Stimulated activated CD8-positive, alpha-beta memory T cell treated with anti-CD3 and anti-CD28 coated beads, Interleukin-12 subunit alpha, Interleukin-12 subunit beta, amount 100 ng/mL, for 4 hours (primary cell): ENCODE results near the gene LYZ.

Experiments used
- DNase-seq: peaks from one replicate; pipeline ENCODE4 v3.0.0-alpha.2; 2020; ENCODE audit warnings: low read depth

The LYZ gene

DNA sequence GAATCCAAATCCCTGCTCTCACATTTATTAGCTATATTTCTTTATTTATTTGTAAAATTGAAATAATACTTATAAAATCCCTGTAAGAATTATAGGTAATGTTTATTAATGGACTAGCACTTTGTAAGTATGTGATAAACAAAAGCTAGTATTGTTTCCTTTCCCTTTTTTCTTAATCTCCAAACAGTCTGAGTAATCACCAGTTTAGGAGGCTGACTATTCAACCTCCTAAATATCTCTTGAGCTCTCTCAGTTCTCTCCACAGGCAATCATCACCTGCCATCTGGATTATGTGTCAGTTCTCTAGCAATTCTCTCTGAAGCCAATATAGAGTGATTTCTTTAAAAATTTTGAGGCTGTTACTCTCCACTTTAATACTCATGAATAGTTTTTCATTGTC is 9.2 kb upstream of the LYZ start:
- no peak for DNase-seq

DNA sequence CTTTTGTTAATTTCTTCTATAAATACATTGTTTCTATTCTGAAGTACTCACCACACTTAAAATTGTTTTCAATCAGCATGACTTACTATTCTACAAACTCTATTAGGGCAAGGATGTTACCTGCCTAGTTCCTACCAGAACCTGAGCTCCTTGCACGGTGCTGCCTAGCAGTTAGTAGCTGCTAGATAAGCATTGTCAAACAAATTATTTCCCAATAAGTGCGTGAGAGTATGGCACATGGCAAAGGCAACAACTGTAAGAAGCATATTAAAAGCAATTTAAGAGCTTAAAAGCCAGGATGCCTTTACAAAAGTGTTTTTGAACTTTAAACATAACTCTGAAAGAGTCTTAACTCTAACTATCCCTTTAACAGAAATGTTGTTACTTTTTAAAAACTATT is 8.2 kb upstream of the LYZ start:
- no peak for DNase-seq

DNA sequence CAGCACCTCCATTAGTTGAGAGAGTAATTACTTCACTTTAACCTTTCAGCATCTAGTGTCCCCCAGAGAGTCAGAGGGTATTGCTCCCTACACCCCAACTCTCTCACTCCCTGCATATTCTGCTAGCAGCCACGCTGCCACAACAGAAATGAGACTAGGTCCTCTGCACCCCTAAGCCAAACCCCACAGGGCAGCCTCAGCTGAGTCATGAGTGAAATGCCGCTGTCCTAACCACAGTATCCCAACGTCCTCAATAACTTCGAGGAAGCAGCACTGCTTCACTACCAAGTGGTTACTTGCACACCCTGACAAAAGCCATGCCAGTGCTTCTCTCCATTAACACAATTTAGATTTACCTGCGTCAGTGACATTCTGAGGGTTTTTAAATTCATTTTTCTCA is 6.9 kb upstream of the LYZ start:
- DNase-seq, result no peak

DNA sequence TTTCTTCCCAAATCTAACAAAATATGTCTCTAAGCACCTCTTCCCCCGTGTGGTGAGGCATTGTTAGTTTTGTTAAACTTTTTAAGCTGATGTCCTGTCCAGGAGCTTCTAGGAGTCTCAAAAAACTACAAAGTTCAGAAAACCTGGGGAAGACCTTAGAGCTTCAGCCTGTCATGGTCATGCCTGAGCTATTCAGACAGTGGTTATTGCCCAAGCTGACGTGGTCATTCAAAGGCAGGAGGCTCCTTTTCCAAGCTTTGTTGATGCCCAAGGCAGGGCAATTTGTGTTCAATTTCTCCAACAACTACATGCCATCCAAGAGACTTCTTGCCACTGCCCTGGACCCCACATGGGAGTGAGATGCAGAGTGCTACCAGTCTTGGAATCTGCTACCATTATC is 5.8 kb upstream of the LYZ start:
- no peak for DNase-seq

DNA sequence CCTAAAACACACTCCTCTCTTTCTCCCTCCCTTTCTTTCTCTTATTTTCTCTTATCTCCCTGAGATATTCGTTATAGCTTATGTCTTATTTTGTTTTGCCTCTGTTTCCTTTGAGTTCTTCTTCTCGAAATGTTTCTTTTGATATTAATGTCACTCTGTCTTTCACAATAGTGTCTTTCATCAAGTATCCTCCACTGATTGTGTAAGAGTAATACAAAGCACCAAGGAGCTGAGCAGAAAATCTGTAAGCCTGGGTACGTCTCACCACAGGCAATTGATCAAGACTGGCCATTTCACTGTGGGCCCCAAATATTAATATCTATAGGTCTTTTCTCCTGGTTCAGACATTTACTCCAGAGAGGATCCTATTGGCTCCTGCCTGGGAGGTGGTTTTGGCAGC is 4.8 kb upstream of the LYZ start:
- DNase-seq, result no peak

DNA sequence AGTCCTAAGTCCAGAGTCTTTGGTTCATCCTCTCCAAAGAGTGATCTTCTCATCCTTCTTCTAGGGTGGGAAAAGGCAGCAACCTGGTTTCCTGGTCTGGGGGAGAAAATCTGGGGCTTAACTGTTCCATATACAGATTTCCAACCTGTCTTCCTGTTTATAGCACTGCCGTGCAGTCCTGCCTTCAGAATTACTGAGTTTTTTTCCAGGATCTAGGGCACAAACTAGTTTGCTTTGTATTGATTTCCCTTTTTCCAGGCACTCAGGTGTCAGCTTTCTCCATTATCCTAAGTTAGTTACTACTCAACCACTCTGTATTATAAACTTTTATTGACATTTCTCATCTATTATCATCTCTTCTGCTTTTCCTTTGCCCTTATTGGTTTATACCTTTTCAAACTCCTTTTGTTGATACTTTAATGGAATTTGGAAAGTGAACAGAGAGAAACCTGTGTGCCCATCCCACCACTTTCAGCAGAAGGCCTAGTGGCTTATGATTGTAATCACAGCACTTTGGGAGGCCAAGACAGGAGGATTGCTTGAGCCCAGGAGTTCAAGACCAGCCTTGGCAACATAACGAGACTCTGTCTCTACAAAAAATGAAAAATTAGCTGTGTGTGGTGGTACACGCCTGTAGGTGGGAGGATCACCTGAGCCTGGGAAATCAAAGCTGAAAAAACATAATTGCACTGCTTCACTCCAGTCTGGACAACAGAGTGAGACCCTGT is 4.1 kb upstream of the LYZ start:
- no peak for DNase-seq

DNA sequence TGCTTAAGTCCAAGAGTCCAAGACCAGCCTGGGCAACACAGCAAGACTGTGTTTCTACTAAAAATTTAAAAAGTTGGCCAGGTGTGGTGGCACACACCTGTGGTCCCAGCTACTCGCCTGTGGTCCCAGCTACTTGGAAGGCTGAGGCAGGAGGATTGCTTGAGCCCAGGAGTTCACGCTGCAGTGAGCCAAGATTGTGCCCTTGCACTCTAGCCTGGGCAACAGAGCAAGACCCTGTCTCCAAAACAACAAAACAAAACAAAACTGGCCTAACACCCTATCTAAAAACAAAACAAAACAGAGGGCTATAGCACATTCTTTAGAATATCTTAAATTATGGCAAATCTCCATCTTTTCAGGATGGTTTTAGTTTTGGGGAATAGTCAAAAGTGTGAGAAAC is 3.1 kb upstream of the LYZ start:
- no peak for DNase-seq

DNA sequence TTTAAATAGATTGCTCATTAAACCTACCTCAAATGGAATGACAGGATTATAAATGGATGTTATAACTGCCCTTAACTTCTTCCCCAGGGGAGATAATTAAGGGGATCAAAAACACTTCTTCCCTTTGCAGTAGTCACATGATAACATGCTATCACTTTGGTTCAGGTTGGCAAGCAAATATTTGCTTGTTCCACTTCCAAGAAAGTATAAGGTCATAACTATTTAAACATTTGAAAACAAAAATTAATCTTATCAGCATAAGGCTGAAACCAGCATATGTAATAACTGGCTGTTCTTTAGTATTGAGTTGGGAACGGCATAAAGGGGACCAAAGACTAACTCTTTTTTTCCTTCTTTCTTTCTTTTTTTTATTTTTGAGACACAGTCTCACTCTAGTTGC is 2.4 kb upstream of the LYZ start:
- DNase-seq, result no peak

DNA sequence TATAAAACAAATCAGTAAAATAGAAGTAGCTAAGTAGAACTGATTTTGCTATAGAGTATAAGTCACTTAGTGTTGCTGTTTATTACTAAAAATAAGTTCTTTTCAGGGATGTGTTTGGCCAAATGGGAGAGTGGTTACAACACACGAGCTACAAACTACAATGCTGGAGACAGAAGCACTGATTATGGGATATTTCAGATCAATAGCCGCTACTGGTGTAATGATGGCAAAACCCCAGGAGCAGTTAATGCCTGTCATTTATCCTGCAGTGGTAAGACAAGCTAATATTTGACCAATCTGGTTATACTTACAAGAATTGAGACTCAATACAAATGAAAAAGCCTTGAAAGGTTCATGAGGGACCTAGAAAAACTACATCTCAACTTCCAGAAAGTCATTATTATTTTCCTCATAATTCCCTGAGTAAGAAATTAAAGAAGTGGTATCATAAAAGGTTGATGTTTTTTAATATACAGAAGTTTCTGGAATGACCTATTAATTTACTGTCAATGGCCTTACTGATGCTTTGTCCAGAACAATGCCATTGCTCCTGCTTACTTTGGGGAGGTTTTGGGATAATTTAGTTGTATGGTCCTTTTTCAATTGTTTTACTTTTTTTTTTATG is 1.9 kb downstream of the LYZ start:
- no peak for DNase-seq

DNA sequence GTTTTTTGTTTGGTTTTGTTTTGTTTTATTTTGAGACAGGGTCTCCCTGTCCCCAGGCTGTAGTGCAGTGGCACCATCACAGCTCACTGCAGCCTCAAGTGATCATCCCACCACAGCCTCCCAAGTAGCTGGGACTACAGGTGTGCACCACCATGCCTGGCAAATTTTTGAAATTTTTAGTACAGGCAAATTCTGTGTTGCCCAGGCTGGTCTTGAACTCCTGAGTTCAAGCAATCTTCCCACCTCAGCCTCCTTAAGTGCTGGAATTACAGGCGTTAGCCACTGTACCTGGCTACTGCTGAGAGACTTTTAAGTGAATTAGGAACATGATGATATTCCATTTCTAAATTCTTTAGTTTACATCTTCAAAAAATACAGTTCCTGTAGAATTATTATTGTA is 2.6 kb downstream of the LYZ start:
- no peak for DNase-seq

DNA sequence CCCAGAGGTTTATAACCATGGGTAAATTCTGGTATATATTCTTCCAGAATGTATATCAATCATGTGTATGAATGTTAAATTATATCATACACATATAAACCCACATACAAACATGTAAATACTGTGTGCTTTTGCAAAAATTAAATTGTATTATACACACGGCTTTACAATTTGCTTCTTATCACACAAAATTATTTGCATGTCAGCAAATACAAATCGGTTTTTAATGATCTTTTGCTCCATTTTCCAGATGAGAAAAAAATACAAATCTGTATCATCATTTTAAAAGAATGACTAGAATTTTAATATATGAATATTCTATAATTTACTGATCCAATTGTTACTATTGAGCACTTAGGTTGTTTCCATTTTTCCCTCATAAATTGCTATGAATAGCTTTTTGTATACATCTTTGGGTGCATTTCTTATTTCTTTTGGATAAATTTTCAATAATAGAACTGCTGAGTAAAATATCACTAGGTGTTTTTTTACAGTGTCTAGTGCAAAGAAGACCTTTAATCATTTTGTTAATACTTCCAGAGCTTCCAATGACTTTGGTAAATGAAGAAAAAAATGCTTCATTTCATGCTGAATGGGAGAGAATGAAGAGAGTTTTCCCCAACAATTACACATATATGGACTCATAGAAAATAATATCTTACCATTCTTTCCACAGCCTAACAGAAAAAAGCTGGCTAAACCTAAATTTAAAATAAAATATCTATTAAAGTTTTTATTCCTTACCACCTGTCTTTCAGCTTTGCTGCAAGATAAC is 3.5 kb downstream of the LYZ start:
- no peak for DNase-seq

DNA sequence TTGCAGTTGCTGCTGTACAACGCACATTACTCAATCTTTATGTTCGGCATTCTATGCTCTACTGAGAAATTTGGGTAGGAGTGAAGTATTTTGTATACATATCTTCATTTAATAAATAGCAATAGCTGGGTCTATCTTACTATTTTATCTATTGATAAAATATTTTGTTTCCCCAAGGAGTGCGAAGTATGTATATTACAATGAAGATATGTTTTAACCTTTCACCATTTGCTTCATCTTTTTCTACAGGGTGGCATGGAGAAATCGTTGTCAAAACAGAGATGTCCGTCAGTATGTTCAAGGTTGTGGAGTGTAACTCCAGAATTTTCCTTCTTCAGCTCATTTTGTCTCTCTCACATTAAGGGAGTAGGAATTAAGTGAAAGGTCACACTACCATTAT is 4.7 kb downstream of the LYZ start:
- DNase-seq, result no peak

DNA sequence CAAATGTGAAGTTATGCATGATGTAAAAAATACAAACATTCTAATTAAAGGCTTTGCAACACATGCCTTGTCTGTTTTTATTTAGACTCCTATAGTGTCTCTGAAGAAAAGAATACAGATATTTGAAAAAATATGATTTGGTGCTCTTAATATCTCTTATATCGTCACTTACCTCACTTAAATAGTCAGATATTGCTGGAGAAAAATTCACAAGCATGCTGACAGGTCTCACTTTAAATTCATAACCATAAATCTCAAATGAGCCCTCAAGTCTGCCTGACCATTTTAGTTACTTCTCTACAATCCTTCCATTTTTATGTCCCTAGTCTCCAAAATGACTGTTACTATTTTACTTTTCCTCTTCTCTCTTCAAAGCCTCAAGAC is 6.0 kb downstream of the LYZ start:
- no peak for DNase-seq

DNA sequence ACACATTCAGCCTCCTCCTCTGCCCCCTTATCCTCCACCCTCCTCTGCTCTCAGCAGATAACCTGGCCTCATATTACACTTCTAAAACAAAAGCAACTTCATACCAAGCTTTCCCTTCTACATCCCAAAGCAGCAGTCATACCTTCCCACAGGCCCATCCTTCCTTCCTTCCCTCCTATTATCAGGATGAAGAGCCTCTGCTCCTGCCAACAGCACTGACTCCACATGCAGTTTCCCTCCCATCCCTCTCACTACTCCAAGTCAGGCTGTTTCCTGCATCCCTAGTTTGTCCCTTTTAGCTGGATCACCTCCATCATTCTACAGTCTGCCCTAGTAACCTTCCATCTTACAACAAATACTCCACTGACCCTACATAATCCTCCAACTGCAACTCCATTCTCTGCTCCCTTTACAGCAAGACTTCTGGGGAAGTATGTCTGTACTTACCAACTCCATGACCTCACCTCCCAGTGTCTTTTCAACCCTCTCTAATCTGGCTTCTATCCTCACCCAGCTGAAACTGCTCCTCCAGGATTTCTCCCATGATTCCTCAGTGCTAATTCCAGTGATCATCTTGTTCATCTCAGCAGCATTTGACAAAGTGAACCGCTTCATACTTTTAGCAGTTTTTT is 6.5 kb downstream of the LYZ start:
- no peak for DNase-seq

DNA sequence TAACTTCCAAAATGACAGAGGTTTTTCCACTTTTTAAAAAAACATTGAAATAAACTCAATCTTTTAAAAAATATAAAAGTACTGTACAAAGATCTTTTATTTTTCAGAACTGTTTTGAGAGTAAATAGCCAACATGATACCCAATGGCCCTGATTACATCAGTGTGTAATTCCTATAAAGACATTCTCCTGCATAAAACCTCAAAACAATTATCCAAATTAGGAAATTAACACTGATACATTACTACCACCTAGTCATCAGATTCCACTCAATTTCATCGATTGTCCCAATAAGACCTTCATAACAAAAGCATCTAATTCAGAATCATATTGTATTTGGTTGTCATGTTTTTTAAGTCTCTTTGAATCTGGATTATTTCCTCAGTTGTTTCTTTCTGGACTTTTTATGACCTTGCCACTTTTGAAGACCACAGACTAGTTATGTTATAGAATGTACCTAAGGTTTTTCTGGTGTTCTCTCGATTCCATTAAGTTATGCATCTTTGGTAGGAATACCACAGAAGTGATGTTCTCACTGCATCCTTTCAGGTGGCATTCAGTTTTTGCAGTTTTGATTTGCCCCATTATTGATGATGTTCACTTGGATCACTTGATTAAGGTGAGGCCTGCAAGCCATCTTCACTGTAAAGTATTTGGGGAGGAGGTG is 7.3 kb downstream of the LYZ start:
- DNase-seq, result no peak

DNA sequence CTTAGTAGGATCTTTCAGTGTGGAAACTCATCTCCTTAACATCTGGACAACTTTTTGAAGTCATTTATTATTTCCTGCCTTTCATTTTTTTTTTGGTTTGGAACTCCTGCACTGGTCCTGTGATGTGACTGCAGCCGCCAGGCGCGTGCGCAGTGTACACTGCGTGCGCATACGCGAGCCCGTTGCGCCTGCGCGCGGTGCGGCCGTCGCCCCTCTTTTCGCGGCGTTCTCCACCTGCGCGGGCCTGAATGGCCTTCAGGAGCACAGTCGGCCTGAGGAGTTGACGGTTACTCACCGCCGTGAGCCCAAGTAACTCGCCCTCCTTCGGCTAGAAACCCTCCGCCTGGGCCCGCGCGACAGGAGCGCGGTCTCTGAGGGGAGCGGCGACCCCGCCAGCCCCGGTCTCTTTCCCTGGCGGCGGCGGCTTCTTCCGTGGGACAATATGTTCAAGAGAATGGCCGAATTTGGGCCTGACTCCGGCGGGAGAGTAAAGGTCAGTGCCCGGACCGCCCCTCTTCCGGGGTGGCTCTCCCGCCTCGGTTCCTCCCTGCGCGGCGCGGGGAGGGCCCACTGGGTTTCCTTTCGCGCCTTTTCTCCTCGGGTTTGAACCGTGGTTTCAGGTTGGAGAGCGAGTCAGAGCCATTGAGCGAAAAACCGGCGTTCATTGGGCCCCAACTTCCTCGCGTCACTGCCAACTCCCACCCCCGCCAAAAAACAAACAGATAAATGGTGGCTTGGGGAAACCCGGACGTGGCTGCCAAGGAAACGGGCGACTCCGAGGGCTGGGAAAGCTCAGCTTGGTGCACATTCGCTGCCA is 11.6 kb downstream of the LYZ start, which contains the start of gene YEATS4:
YEATS4 (plus strand) TSS at position 213 of the 817 bp plus-strand sequence; CDS start at position 443, 230 bp downstream.
- peak; percentile 75 for DNase-seq

DNA sequence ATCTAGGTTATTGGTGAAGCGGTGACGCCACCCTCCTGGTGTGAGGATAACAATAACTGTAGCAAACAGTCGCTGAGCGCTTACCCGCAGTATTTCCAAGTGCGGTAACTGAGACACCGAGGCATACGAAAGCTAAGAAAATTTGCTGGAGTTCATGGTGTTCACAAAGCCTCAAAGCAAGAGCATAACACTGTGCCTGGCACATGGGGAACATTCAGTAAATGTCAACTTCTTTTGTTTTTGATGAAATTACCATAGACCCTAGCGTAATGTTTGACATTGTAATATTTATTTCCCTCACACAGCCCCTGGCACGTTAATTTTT is 12.1 kb downstream of the LYZ start:
- DNase-seq, result no peak

DNA sequence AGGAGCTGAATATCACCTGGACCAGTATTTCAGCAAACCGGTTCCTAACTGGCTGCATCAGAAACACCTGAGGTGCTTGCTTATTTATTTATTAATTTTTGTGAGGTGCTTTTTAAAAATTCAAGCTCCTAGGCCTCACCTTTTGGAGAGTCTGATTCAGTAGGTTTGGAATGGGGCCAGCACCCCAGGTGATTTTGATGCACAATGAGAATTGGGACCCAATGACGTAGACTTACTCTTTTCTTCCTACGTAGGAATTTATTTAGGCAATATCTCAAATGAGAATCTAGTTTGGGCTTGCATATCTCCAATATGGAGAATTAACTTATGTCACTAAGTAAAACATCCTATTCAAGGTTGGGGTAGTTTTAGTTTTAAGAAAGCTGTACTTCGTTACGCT is 18.6 kb downstream of the LYZ start:
- DNase-seq, result no peak

DNA sequence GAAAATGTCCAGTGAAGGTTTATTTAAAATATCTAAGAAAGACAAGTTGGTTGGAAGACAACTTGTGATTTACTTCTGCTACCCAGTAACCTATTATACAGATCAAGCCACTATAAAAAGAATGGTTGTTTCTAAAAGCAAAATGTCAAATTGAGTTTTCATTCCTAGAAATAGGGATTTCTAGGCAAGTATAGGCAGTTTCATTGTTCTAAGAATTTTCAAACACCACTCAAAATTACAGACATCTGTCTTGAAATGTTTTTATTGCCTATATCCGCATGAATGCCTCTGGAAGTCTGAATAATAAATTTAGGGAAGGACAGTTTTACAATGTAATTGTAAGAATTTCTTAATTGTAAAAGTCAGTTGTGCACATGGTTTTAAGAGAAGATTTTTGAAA is 20.0 kb downstream of the LYZ start:
- DNase-seq, result no peak

DNA sequence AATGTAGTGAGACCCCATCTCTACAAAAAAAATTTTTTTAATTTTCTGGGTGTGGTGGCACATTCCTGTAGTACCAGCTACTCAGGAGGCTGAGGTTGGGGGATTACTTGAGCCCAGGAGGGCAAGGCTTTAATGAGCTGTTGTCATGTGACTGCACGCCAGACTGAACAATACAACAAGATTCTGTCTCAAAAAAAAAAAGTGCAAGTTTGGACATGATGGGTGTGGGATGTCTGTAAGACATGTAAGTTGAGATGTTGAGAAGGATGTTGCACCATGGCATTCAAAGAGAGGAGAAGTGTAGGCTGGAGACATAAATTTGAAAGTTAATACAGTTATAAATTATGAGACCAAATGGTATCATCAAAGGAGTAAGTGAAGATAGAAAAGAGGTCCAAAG is 34.9 kb downstream of the LYZ start:
- DNase-seq, result no peak

DNA sequence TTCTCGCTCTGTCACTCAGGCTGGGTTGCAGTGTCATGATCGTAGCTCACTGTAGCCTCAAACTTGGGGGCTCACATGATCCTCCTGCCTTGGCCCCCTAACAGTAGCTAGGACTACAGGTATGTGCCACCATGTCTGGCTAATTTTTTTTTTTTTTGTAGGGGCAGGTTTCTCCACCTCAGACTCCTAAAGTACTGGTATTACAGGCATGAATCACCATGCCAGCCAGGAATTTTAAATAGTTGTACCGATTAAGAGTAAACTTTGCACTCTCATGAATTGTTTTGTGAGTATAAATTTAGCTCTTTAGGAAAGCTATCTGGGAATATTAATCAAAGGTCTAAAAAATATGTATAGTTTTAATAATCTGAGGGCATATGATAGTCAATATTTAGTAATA is 36.9 kb downstream of the LYZ start:
- no peak for DNase-seq

DNA sequence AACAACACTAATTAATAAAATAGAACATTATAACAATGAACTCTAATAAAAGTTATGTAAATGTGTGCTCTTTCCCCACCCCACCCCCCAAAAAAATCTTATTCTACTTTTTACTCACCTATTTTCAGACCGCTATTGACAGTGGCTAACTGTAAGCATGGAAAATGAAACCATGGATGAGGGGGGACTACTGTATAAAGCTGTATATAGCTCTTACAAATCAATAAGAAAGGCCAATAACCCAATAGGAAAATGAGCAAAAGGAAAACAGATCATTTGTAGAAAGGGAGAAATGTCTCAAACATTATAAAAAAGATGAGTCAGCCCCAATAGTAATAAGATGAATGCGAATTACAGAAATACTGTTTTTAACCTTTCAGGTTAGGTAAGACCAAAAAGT is 38.7 kb downstream of the LYZ start:
- no peak for DNase-seq
